H1 (cell line): ENCODE measurements around the gene ZCCHC18. TPM values are rescaled to one million over a fixed set of nuclear protein-coding genes. Genes with fewer than 3 reads are reported as not detected.
A peak's percentile ranks its signal among the peaks of the same experiment; 100 is the strongest.

Source experiments
- CTCF ChIA-PET: fragments of 300-600 bp; sonication (Branson Sonifier 250); formaldehyde crosslinking; loops from one replicate; lab custom pipeline; 2021; ENCODE audit not compliant: partially characterized antibody; lab: Charles Lee
- POLR2A ChIA-PET: fragments of 300-600 bp; sonication (Branson Sonifier 250); formaldehyde crosslinking; loops from one replicate; lab custom pipeline; 2021; ENCODE audit warnings: inconsistent platforms; ENCODE audit not compliant: partially characterized antibody; lab: Charles Lee
- DNase-seq, 2 experiments: peaks; one replicate each; pipeline versions ENCODE4 v3.0.0 to v3.0.0-alpha.2; 2010 to 2022; ENCODE audit warnings: low spot score in 2 of 2, low read depth in 1 of 2, mixed read lengths in 1 of 2
- FAIRE-seq: peaks from 2 replicates; lab custom pipeline; 2011; peaks lifted over from hg19 to GRCh38; lab: Jason Lieb, UNC
- H2AFZ ChIP-seq: 2 replicates; pipeline ENCODE4 v1.8.1; 2012; ENCODE audit warnings: low read length, inconsistent platforms
- H2AK5ac ChIP-seq: 2 replicates; pipeline ENCODE4 v1.6.1; 2013; ENCODE audit warnings: low read depth, low read length
- H2BK120ac ChIP-seq: replicated peaks from 2 replicates; pipeline ENCODE3; 2013; ENCODE audit warnings: low read depth, low read length, inconsistent platforms
- H2BK12ac ChIP-seq: 2 replicates; pipeline ENCODE4 v1.6.1; 2013; ENCODE audit warnings: low read depth, low read length
- H2BK15ac ChIP-seq: 2 replicates; pipeline ENCODE4 v1.6.1; 2013; ENCODE audit warnings: low read length
- H2BK20ac ChIP-seq: 2 replicates; pipeline ENCODE4 v1.6.1; 2013; ENCODE audit warnings: low read length
- H2BK5ac ChIP-seq: 2 replicates; pipeline ENCODE4 v1.6.1; 2013; ENCODE audit warnings: low read depth, low read length
- H3K14ac ChIP-seq: 2 replicates; pipeline ENCODE4 v1.6.1; 2013; ENCODE audit warnings: inconsistent platforms; ENCODE audit not compliant: insufficient read length
- H3K18ac ChIP-seq: 2 replicates; pipeline ENCODE4 v1.6.1; 2013; ENCODE audit warnings: low read length; ENCODE audit errors: extremely low read depth
- H3K23ac ChIP-seq: 2 replicates; pipeline ENCODE4 v1.6.1; 2013; ENCODE audit warnings: inconsistent platforms; ENCODE audit not compliant: insufficient read length
- H3K23me2 ChIP-seq: 2 replicates; pipeline ENCODE4 v1.6.1; 2013; ENCODE audit warnings: low read depth, low read length
- H3K27ac ChIP-seq: 2 replicates; pipeline ENCODE4 v1.6.1; 2011; ENCODE audit warnings: low read depth, low read length, inconsistent platforms
- H3K27me3 ChIP-seq, 4 experiments: replicated peaks in 1 of 4; 1 replicate in 1 of 4; 2 replicates in 3 of 4; pipeline versions ENCODE4 v1.6.1 to v1.8.1; 2011 to 2013; ENCODE audit warnings: low read length in 3 of 4, mild to moderate bottlenecking in 3 of 4, inconsistent platforms in 2 of 4, mixed read lengths in 2 of 4, moderate library complexity in 1 of 4; ENCODE audit not compliant: control insufficient read depth in 3 of 4, insufficient read depth in 3 of 4; ENCODE audit errors: extremely low read depth in 1 of 4
- H3K36me3 ChIP-seq, 4 experiments: 2 replicates each; pipeline versions ENCODE4 v1.6.1 to v1.8.1; 2011 to 2013; ENCODE audit warnings: mild to moderate bottlenecking in 4 of 4, low read length in 3 of 4, moderate library complexity in 2 of 4, control low read depth in 1 of 4, inconsistent platforms in 1 of 4; ENCODE audit not compliant: insufficient read depth in 4 of 4, control insufficient read depth in 2 of 4
- H3K4ac ChIP-seq: replicated peaks from 2 replicates; pipeline ENCODE3; 2013; ENCODE audit warnings: low read length, low read depth, mixed read lengths, inconsistent platforms; ENCODE audit not compliant: insufficient read length
- H3K4me1 ChIP-seq, 4 experiments: replicated peaks in 1 of 4; 1 replicate in 1 of 4; 2 replicates in 3 of 4; pipeline versions ENCODE4 v1.6.1 to v1.8.1; 2011 to 2013; ENCODE audit warnings: low read length in 3 of 4, inconsistent platforms in 2 of 4, mixed read lengths in 1 of 4; ENCODE audit not compliant: insufficient read depth in 4 of 4, control insufficient read depth in 3 of 4
- H3K4me2 ChIP-seq, 2 experiments: 2 replicates each; pipeline versions ENCODE4 v1.6.1 to v1.8.1; 2011 to 2013; ENCODE audit warnings: low read depth in 2 of 2, low read length in 2 of 2, control low read depth in 1 of 2, inconsistent platforms in 1 of 2, mild to moderate bottlenecking in 1 of 2; ENCODE audit not compliant: insufficient read depth in 1 of 2
- H3K4me3 ChIP-seq, 4 experiments: fragments of 200-600, 300-600 bp in 1 of 4; sonication (generic), shearing (Covaris generic), sonication (Bioruptor Twin) in 1 of 4; 2 replicates each; pipeline versions ENCODE4 v1.5.1 to v1.8.1; 2011 to 2016; ENCODE audit warnings: low read length in 4 of 4, low read depth in 3 of 4, control low read depth in 2 of 4, inconsistent platforms in 2 of 4, mild to moderate bottlenecking in 2 of 4, mixed read lengths in 1 of 4, moderate library complexity in 1 of 4; ENCODE audit not compliant: insufficient read depth in 2 of 4; ENCODE audit errors: extremely low read depth in 1 of 4
- H3K56ac ChIP-seq: replicated peaks from 2 replicates; pipeline ENCODE3; 2013; ENCODE audit warnings: low read depth, mild to moderate bottlenecking, mixed read lengths, low read length, inconsistent platforms; ENCODE audit not compliant: insufficient read length
- H3K79me1 ChIP-seq: 2 replicates; pipeline ENCODE4 v1.6.1; 2013; ENCODE audit warnings: low read depth, low read length, control low read depth
- H3K79me2 ChIP-seq, 2 experiments: 2 replicates each; pipeline versions ENCODE4 v1.6.1 to v1.8.1; 2012 to 2013; ENCODE audit warnings: low read length in 2 of 2, mild to moderate bottlenecking in 2 of 2, inconsistent platforms in 1 of 2; ENCODE audit not compliant: insufficient read depth in 2 of 2, control insufficient read depth in 1 of 2
- H3K9ac ChIP-seq, 4 experiments: replicated peaks in 1 of 4; 1 replicate in 1 of 4; 2 replicates in 3 of 4; pipeline versions ENCODE4 v1.6.1 to v1.8.1; 2011 to 2013; ENCODE audit warnings: low read depth in 3 of 4, low read length in 3 of 4, control low read depth in 2 of 4, mild to moderate bottlenecking in 2 of 4, moderate library complexity in 2 of 4, inconsistent platforms in 1 of 4; ENCODE audit errors: extremely low read depth in 1 of 4
- H3K9me3 ChIP-seq, 2 experiments: 2 replicates each; pipeline versions ENCODE4 v1.6.1 to v1.8.1; 2012 to 2013; ENCODE audit warnings: mild to moderate bottlenecking in 2 of 2, moderate library complexity in 2 of 2, control low read depth in 1 of 2, inconsistent platforms in 1 of 2, low read depth in 1 of 2, low read length in 1 of 2, mixed read lengths in 1 of 2; ENCODE audit not compliant: insufficient read depth in 2 of 2
- H4K20me1 ChIP-seq, 2 experiments: replicated peaks in 1 of 2; 2 replicates each; pipeline versions ENCODE3 to v1.8.1; 2011 to 2013; ENCODE audit warnings: inconsistent platforms in 2 of 2, low read length in 2 of 2, mild to moderate bottlenecking in 1 of 2; ENCODE audit not compliant: insufficient read depth in 2 of 2, control insufficient read depth in 1 of 2
- H4K5ac ChIP-seq: 2 replicates; pipeline ENCODE4 v1.6.1; 2013; ENCODE audit warnings: low read length, low read depth, mixed read lengths, inconsistent platforms; ENCODE audit not compliant: insufficient read length
- H4K8ac ChIP-seq: 2 replicates; pipeline ENCODE4 v1.8.0; 2013; ENCODE audit warnings: mild to moderate bottlenecking, moderate library complexity, low read length, inconsistent platforms; ENCODE audit not compliant: insufficient read depth; ENCODE audit errors: extremely low read depth
- H4K91ac ChIP-seq: replicated peaks from 2 replicates; pipeline ENCODE3; 2013; ENCODE audit warnings: low read length, mixed read lengths, inconsistent platforms; ENCODE audit not compliant: insufficient read length
- ATF3 ChIP-seq: IDR thresholded peaks from 2 replicates; pipeline ENCODE4 v1.6.1; 2011; ENCODE audit warnings: low read depth, mild to moderate bottlenecking, low read length; ENCODE audit not compliant: insufficient read depth
- CBX8 ChIP-seq: fragments of 300-800, 300-1000 bp; sonication (generic); IDR thresholded peaks from 2 replicates; pipeline ENCODE4 v1.7.1; 2016; ENCODE audit warnings: low read depth, low read length, borderline replicate concordance
- EGR1 ChIP-seq: IDR thresholded peaks from 2 replicates; pipeline ENCODE4 v1.6.1; 2011; ENCODE audit warnings: low read depth, low read length, borderline replicate concordance
- FOSL1 ChIP-seq: IDR thresholded peaks from 2 replicates; pipeline ENCODE4 v1.6.1; 2011; ENCODE audit warnings: mild to moderate bottlenecking, low read depth, low read length, moderate library complexity; ENCODE audit not compliant: insufficient read depth
- GABPA ChIP-seq: IDR thresholded peaks from 2 replicates; pipeline ENCODE4 v1.6.1; 2011; ENCODE audit warnings: mild to moderate bottlenecking, low read length, moderate library complexity, borderline replicate concordance; ENCODE audit not compliant: insufficient read depth
- GTF2F1 ChIP-seq: IDR thresholded peaks from 2 replicates; pipeline ENCODE4 v1.6.1; 2012; ENCODE audit warnings: low read depth, low read length, improper control_type of control experiment, borderline replicate concordance
- JUN ChIP-seq: IDR thresholded peaks from 2 replicates; pipeline ENCODE4 v1.6.1; 2011; ENCODE audit warnings: low read depth, mild to moderate bottlenecking, improper control_type of control experiment, low read length
- RBBP5 ChIP-seq: IDR thresholded peaks from 2 replicates; pipeline ENCODE4 v1.7.1; 2012; ENCODE audit warnings: low read depth, mild to moderate bottlenecking, inconsistent platforms, low read length, moderate library complexity, borderline replicate concordance
- TBP ChIP-seq: IDR thresholded peaks from 2 replicates; pipeline ENCODE4 v1.6.1; 2011; ENCODE audit warnings: low read depth, low read length, improper control_type of control experiment
- WGBS, 2 experiments: shearing (Covaris generic) in 1 of 2; methylation state at CpG; one replicate each; pipeline versions ENCODE4 v1.1.6 to v1.1.7; 2013 to 2015; ENCODE audit warnings: low lambda C conversion rate in 2 of 2, mixed read lengths in 2 of 2, inconsistent platforms in 1 of 2, low coverage in 1 of 2, missing lambda C conversion rate in 1 of 2; ENCODE audit not compliant: insufficient replicate concordance in 2 of 2, insufficient coverage in 1 of 2, insufficient read length in 1 of 2; ENCODE audit errors: extremely low coverage in 1 of 2, missing lambda C conversion rate in 1 of 2; 5-methylcytosine and 5-hydroxymethylcytosine counted together
- polyA plus RNA-seq, 7 experiments: library from polyadenylated mRNA; depleted of rRNA in 3 of 7; stranded (reverse) in 5 of 7; unstranded in 2 of 7; fragments of >200 nt in 5 of 7; fragments of 200-250 nt in 2 of 7; gene quantifications; 1 replicate in 5 of 7; 2 replicates in 1 of 7; 4 replicates in 1 of 7; pipeline versions ENCODE4 v1.2.1 to v1.2.3, GENCODE V29; 2011 to 2013; ENCODE audit warnings: missing spikeins in 2 of 7, mixed read lengths in 2 of 7
- total RNA-seq: library from RNA; stranded (reverse); fragmentation: NEBNext Ultra II Directional; extraction: Animal tissue kit (Norgen Biotek cat#: 25700); gene quantifications from 2 replicates; pipeline ENCODE4 v1.2.1, GENCODE V29; 2021

Gene ZCCHC18
- total and polyA plus RNA-seq, 2 of the 8 experiments (the other 6 are each of a cell fraction or from before 2014, with no cell fraction given): 3.7 to 8.8 TPM

- H3K4me1 ChIP-seq: no peaks in the 10 kb centered on the region
- H2BK20ac ChIP-seq: no peak within 1 kb of the TSS
- H3K23me2 ChIP-seq: no peaks in the 10 kb centered on the region; the same call in 1 of the 2 replicates
- H2BK12ac ChIP-seq: no peak within 1 kb of the TSS; the same call in 1 of the 2 replicates
- peak within 1 kb of the TSS; percentile 63 to 88 (median 68) for H3K4me3 ChIP-seq
- H3K9me3 ChIP-seq: no peaks in the 10 kb centered on the region
- H3K56ac ChIP-seq: no peak within 1 kb of the TSS
- FAIRE-seq (peak; percentile 66), DNase-seq (peak; percentile 64 to 71)
- H2AK5ac ChIP-seq: no peak within 1 kb of the TSS
- H3K4me2 ChIP-seq: peak within 1 kb of the TSS; percentile 75 to 86
- no peak within 1 kb of the TSS for H2BK15ac ChIP-seq
- no peak within 1 kb of the TSS for H4K91ac ChIP-seq
- CTCF ChIA-PET: interaction anchor here (0.8 to 1.1 kb wide), 2 partner anchors 9 to 31 kb away, joined by 3 read pairs; partner anchors contain the start of gene FAM199X
- peak within 1 kb of the TSS; percentile 87; the same call in 1 of the 2 replicates for H4K8ac ChIP-seq
- no peaks in the 10 kb centered on the region for H3K79me2 ChIP-seq
- H3K79me1 ChIP-seq: no peaks in the 10 kb centered on the region
- peak within 1 kb of the TSS; percentile 84; the same call in 1 of the 2 replicates for H3K27ac ChIP-seq
- H3K14ac ChIP-seq: no peak within 1 kb of the TSS
- WGBS, 2 experiments: 2% methylated on average over 32 of the region's 44 CpGs; no CpG with 5 or more reads in 1 of the 2 experiments
- no peak within 1 kb of the TSS for H3K18ac ChIP-seq
- H3K36me3 ChIP-seq: no peaks in the 10 kb centered on the region
- H4K5ac ChIP-seq: peak within 1 kb of the TSS; percentile 36
- H3K23ac ChIP-seq: no peak within 1 kb of the TSS
- POLR2A ChIA-PET: interaction anchor here (0.6 to 2.0 kb wide), 4 partner anchors 9 to 1645 kb away, joined by 3 to 10 read pairs (median 6); partner anchors contain the start of genes FAM199X and ZCCHC18
- peak within 1 kb of the TSS; percentile 83; the same call in 1 of the 2 replicates for H2BK5ac ChIP-seq
- H3K9ac ChIP-seq: peak within 1 kb of the TSS in 3 of 4 experiments; percentile 74 to 81 (median 78); a peak in 6 of 7 replicates
- H3K27me3 ChIP-seq: no peaks in the 10 kb centered on the region
- no peak within 1 kb of the TSS for H2BK120ac ChIP-seq
- H4K20me1 ChIP-seq: no peaks in the 10 kb centered on the region
- H3K4ac ChIP-seq: no peak within 1 kb of the TSS
- peak within 1 kb of the TSS; percentile 98 for H2AFZ ChIP-seq
- TF ChIP-seq EGR1 (peak; percentile 69; the same call in 1 of the 2 replicates), ATF3 (peak; percentile 46; the same call in 1 of the 2 replicates), RBBP5 (no peak), CBX8 (no peak), FOSL1 (no peak), GABPA (peak; percentile 84; the same call in 1 of the 2 replicates), TBP (peak; percentile 86), GTF2F1 (no peak), JUN (no peak)
These were observed 44.6 kb downstream of the ZCCHC18 start, which contains the start of gene SLC25A53 for GRCh38 chrX:104156630-104157529. TSS of gene SLC25A53 (minus strand) at chrX:104157009. CDS start at chrX:104105257, 51,752 bp downstream.
